HG02884 (cell line): ENCODE data around the gene PPP1R14C.
"Not testable (repeated sequence)": the region's sequence is repeated elsewhere in the genome, so short reads cannot be mapped to it uniquely, and the experiment has no call there.

Experiments used
- ATAC-seq: cut with Tn5 transposase; IDR thresholded peaks from one replicate; pipeline ENCODE4 v1.9.1; 2021; ENCODE audit warnings: mild to moderate bottlenecking, moderate library complexity; ENCODE audit not compliant: unreplicated experiment

PPP1R14C gene

DNA sequence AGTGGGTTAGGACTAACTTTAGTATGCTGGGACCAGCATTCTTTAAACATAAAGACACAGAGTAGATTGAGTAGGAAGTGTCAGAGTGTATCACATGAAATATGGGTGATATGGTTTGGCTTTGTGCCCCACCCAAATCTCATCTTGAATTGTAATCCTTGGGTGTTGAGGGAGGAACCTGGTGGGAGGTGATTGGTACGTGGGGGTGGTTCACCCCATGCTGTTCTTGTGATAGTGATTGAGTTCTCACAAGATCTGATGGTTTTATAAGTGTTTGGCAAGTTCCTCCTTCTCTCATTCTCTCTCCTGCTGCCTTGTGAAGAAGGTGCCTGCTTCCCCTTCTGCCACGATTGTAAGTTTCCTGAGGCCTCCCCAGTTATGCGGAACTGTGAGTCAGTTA is 5.1 kb upstream of the PPP1R14C start:
- ATAC-seq = not testable (repeated sequence)

DNA sequence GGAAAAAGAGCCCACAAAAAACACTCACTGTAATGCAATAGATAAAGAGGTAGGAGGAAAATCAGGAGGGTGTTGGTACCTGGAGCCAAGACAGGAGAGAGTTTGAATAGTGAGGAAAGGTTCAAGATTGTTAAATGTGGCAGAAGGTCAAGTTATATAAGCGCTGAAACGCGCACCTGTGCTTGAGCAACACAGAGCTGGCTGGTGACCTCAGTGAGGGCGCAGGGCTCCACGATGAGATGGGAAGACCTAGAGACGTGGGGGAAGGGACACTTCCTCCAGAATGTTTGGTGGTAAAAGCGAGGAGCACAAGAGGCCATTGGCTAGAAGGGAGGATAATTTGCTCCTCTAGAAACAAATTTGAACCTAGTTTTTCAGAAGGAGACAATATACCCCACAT is 4.2 kb upstream of the PPP1R14C start:
- ATAC-seq = no peak

GRCh38 chr6:150139533-150139932 is 3.3 kb upstream of the PPP1R14C start:
- ATAC-seq = no peak

GRCh38 chr6:150140236-150140969 is 2.4 kb upstream of the PPP1R14C start:
- no peak for ATAC-seq

GRCh38 chr6:150142097-150142669 is 661 bp upstream of the PPP1R14C start:
- ATAC-seq = no peak

- no peak for ATAC-seq
Measured at GRCh38 chr6:150143516-150144293, 861 bp downstream of the PPP1R14C start.

DNA sequence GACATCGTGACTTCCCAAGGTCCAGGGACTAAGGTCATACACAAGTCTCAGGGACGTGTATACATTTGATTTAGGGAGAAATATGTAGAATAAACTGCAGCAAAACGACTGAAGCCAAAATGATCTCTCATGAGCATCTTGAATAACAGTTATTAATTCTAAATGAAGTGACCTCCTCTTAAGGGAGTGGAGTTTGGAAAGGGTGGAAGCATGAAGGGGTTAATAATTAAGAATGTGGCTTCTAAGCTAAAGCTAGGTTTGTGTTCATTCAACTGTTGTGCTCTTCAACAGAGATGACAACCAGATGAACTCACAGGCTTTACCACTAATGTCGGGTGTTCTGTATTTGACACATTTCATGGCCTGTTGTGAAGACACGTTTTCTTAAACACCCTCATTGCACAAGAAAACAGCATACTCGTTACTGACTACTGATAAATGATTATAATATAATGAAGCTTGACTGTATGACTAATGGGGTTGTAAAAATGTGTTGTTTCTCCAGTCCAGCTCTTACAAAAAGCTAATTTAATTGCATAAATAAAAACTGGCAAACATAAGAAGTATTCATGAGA is 1.5 kb downstream of the PPP1R14C start:
- no peak for ATAC-seq

- ATAC-seq = no peak
Measured at GRCh38 chr6:150145427-150145826, 2.6 kb downstream of the PPP1R14C start.

DNA sequence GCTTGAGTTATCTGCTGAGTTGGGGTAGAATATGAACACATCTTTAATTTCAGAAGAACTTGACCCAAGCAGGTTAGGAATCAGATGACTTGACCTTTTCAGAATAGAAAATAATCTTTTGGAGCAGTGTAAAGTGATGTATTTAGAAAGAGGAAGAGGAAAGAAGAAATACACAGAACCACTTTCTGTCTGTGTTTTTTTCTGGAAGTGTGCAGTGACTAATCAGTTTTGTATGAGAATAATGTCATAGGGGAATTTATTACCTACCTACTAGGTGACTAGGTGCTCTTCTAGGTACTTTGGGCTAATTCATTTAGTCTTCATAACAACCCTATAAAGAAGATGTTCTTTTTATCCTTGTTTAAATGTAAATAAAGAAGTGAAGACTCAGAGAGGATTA is 3.0 kb downstream of the PPP1R14C start:
- no peak for ATAC-seq

DNA sequence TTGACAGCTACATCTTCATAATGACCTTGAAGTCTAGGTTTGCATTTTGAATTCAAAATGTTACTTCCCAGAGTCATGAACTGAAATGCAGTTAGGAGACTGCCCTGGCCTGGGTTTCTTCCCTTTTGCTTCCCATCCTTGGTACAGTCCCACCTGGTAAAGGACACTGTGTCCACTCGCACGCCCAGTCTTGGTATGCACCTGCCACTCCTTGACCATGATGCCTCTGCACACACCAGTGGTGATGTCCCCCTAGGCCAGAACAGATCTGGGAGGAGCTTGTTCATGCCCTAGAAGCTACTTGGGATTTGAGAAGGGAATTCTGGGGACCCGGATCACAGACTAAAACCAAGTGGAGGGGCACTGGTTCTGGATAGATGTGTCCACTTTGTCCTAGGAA is 3.6 kb downstream of the PPP1R14C start:
- ATAC-seq = no peak

DNA sequence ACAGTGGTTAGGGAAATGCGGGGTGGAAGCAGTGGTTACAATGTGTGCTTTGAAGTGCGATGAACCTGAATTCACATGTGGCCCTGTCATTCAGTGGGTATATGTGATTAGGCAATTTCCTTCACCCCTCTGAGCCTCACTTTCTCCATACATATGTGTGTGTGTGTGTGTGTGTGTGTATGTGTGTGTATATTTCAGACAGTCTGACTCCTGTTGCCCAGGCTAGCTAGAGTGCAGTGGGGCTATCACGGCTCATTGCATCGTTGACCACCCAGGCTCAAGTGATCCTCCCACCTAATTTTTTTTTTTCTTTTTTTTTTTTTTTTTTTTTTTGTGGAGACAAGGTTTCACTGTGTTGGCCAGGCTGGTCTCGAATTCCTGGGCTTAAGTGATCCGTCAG is 6.3 kb downstream of the PPP1R14C start:
- no peak for ATAC-seq

DNA sequence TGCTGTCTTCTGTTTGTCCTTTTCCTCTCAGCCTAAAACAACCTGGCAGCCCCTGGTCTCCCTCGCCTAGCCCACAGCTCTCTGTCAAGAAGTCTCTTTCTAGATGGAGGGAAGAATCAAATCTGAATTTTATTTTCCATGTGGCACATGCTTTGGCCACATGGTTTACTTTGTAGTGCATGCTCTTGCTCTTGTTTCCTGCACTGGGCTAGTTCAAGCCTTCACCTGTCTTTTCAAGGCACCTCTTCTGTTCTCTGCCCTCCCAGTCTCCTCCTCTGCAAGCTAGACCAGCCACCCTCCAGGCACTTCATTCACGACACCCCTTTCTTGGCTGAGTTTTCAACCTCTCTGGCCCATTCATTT is 7.6 kb downstream of the PPP1R14C start:
- no peak for ATAC-seq

- ATAC-seq = no peak
Measured at GRCh38 chr6:150150821-150151646, 8.2 kb downstream of the PPP1R14C start.

GRCh38 chr6:150152891-150153876 is 10.3 kb downstream of the PPP1R14C start:
- ATAC-seq = no peak

DNA sequence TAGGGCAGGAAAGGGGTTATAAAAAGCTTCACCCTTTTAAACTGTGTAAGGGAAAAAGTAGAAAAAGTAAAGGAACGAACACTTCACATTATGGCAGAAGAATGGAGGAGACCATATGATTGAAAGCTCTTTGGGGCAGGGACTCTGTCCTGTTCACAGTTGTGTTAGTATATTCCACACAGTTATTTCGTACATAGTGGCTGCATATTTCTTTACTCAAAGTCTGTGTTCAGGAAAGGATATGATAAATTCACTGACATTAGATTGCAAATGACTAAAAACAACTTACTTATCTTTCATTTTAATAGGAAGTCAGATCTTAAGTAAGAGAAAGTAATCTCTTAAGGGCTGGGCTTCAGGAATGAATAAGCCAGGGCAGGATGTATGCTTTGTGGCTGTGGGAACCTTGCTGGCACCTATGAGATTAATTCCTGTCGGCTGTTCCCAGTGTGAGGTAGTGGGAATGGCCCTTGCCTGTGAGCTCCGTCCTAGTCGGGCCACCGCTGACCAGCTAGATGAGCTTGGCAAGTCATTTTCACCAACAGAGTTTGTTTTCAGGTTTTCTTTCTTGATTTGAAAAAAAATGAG is 11.2 kb downstream of the PPP1R14C start:
- ATAC-seq = no peak

GRCh38 chr6:150156460-150156859 is 13.6 kb downstream of the PPP1R14C start:
- no peak for ATAC-seq

- no peak for ATAC-seq
Measured at GRCh38 chr6:150157081-150157480, 14.2 kb downstream of the PPP1R14C start.

GRCh38 chr6:150159757-150160156 is 16.9 kb downstream of the PPP1R14C start:
- ATAC-seq = no peak

- no peak for ATAC-seq
Measured at GRCh38 chr6:150163970-150164369, 21.1 kb downstream of the PPP1R14C start.
